Heart left ventricle (tissue), 16 donors: ENCODE data around the gene OR2AK2. TPM values are rescaled to one million over a fixed set of nuclear protein-coding genes. Genes with fewer than 3 reads are reported as not detected.

Experiments used
- ATAC-seq, 4 donors: fragments of 200-7000 bp; cut with Tn5 transposase; one replicate each; pipeline ENCODE4 v1.9.1; 2020 to 2022; ENCODE audit warnings: moderate library complexity in 4 of 4, mild to moderate bottlenecking in 3 of 4, moderate number of reproducible peaks in 1 of 4
- DNase-seq, 5 donors: peaks; one replicate each; pipeline ENCODE4 v3.0.0-alpha.2; 2020
- H3K27ac ChIP-seq, 12 donors: fragments of 200-600 bp; sonication (generic) in 4 of 12; one replicate each; pipeline versions ENCODE4 v1.5.0 to v1.8.0; 2016 to 2022; ENCODE audit warnings: mild to moderate bottlenecking in 2 of 12
- H3K27me3 ChIP-seq, 9 donors: fragments of 200-600 bp; sonication (generic) in 2 of 9; one replicate each; pipeline versions ENCODE4 v1.5.1 to v1.8.0; 2016 to 2022; ENCODE audit warnings: mild to moderate bottlenecking in 3 of 9
- H3K36me3 ChIP-seq, 9 donors: fragments of 200-600 bp; sonication (generic) in 2 of 9; one replicate each; pipeline versions ENCODE4 v1.5.0 to v1.8.0; 2018 to 2022; ENCODE audit warnings: mild to moderate bottlenecking in 2 of 9
- H3K4me1 ChIP-seq, 12 donors: fragments of 200-600 bp; sonication (generic) in 4 of 12; one replicate each; pipeline versions ENCODE4 v1.5.0 to v1.8.0; 2016 to 2022; ENCODE audit warnings: mild to moderate bottlenecking in 3 of 12
- H3K4me3 ChIP-seq, 12 donors: fragments of 200-600 bp; sonication (generic) in 4 of 12; one replicate each; pipeline versions ENCODE4 v1.5.0 to v1.8.0; 2017 to 2022; ENCODE audit warnings: mild to moderate bottlenecking in 9 of 12, moderate library complexity in 4 of 12
- H3K9me3 ChIP-seq, 12 donors: fragments of 200-600 bp; sonication (generic) in 4 of 12; one replicate each; pipeline versions ENCODE4 v1.5.0 to v1.8.0; 2016 to 2022; ENCODE audit warnings: mild to moderate bottlenecking in 1 of 12
- CTCF ChIP-seq, 12 donors: fragments of 200-600 bp; sonication (generic) in 4 of 12; IDR thresholded peaks; one replicate each; pipeline versions ENCODE4 v1.5.0 to v1.8.0; 2018 to 2022; ENCODE audit warnings: antibody characterized with exemption in 12 of 12, mild to moderate bottlenecking in 5 of 12
- POLR2A ChIP-seq, 2 donors: fragments of 450-650 bp; IDR thresholded peaks; one replicate each; pipeline ENCODE4 v1.6.1; 2017; ENCODE audit warnings: antibody characterized with exemption in 2 of 2, mild to moderate bottlenecking in 2 of 2, moderate library complexity in 2 of 2
- WGBS, 4 donors: extraction: QIAGEN DNeasy Blood & Tissue Kit in 2 of 4; methylation state at CpG; one replicate each; pipeline versions ENCODE4 v1.1.5 to v1.1.7; 2013 to 2018; 5-methylcytosine and 5-hydroxymethylcytosine counted together
- intact Hi-C, 10 donors: fragments of 100-400 bp; cut with DNase I; formaldehyde crosslinking; loops; one replicate each; pipeline versions ENCODE4 v1.11.1 to v1.14.2; 2022
- polyA plus RNA-seq, 2 donors: library from polyadenylated mRNA; stranded (reverse); fragments of 200-250 nt; gene quantifications; one replicate each; pipeline ENCODE4 v1.2.3, GENCODE V29; 2013
- total RNA-seq, 9 donors: library from RNA; depleted of rRNA in 2 of 9; stranded (reverse); fragments of >200 nt in 2 of 9; fragmentation: NEBNext Ultra II Directional in 3 of 9; extraction: Animal tissue kit (Norgen Biotek cat#: 25700) in 3 of 9; gene quantifications; one replicate each; pipeline versions ENCODE4 v1.1.0 to v1.2.4, GENCODE V29; 2016 to 2023
- donor health status: ischemic (EF 13 %, LVEDD 7.1; RV severe dilation, severe dysfunction).
- donor health status: healthy with polysubstance abuse.
- donor health status: DM: no; HTN: yes; CAD: no.
- donor health status: DM: no; HTN: no; CAD: no.
- donor health status: ischemic (EF 25% LVEDD 6.9; RV normal size, moderate dysfunction).
- donor health status: ischemic (EF 25% LVEDD 5.7; RV mildly dilated, moderate dysfunction).
- donor health status: healthy.
- donor health status: DM: yes; HTN: yes; CAD: no.
- donor health status: ischemic (EF 35%, LVEDD 5.7; RV mildly dilated, moderate dysfunction).
- donor health status: nonischemic (EF 11% LVEDD 7.7; RV severe dilation, severe dysfunction).
- donor health status: DM: yes; HTN: yes; CAD: no.
- donor health status: PGD.
- donor health status: ischemic (EF 29% LVEDD 5.4; RV normal size, mild dysfunction).
- donor health status: nonischemic (EF 23%, LVEDD 6.1; RV moderate dilation, normal function).

The OR2AK2 gene
- total and polyA plus RNA-seq, 11 donors, result 0.25 TPM; not detected in 10

GRCh38 chr1:248000169-248000568 lies 35.1 kb downstream of the OR2AK2 start:
- TF ChIP-seq POLR2A (IDR thresholded peaks at IDR 0.05) (no peak), CTCF (IDR thresholded peaks at IDR 0.05) (no peak)
- no peaks in the 10 kb centered on the region for H3K36me3 ChIP-seq
- H3K27me3 ChIP-seq, result no peaks in the 10 kb centered on the region
- no peak overlapping the region for H3K27ac ChIP-seq
- H3K4me3 ChIP-seq, result no peak overlapping the region
- no peaks in the 10 kb centered on the region for H3K4me1 ChIP-seq
- no peak for DNase-seq
- H3K9me3 ChIP-seq, result peaks cover 0 to under 1% (median 0%) of the 10 kb centered on the region in 12 donors
- 75 to 90% (median 81%) methylated on average over 1 of the region's 1 CpG for WGBS, 4 donors
- ATAC-seq, result no peak
- intact Hi-C loops, result no loop called here

GRCh38 chr1:248007778-248008177 lies 42.7 kb downstream of the OR2AK2 start:
- H3K4me1 ChIP-seq, result no peaks in the 10 kb centered on the region
- no peaks in the 10 kb centered on the region for H3K36me3 ChIP-seq
- H3K4me3 ChIP-seq, result no peak overlapping the region
- TF ChIP-seq CTCF (IDR thresholded peaks at IDR 0.05), result no peak
- no peak for TF ChIP-seq POLR2A (IDR thresholded peaks at IDR 0.05)
- ATAC-seq (no peak), DNase-seq (no peak)
- H3K9me3 ChIP-seq, result peaks cover 0 to 41% (median 17%) of the 10 kb centered on the region in 12 donors
- no peaks in the 10 kb centered on the region for H3K27me3 ChIP-seq
- intact Hi-C loops, result no loop called here
- WGBS, 4 donors, result 33 to 48% (median 35%) methylated on average over 1 of the region's 1 CpG
- no peak overlapping the region for H3K27ac ChIP-seq

- TF ChIP-seq POLR2A (IDR thresholded peaks at IDR 0.05), result no peak
- TF ChIP-seq CTCF (IDR thresholded peaks at IDR 0.05), result no peak
- Histone ChIP-seq H3K36me3 (no peaks in the 10 kb centered on the region), H3K27me3 (no peaks in the 10 kb centered on the region), H3K4me1 (no peaks in the 10 kb centered on the region), H3K4me3 (no peak overlapping the region), H3K9me3 (peaks cover 0 to 41% (median 17%) of the 10 kb centered on the region in 12 donors), H3K27ac (no peak overlapping the region)
- intact Hi-C loops, result no loop called here
- DNase-seq, result no peak
- 71 to 83% (median 78%) methylated on average over 3 of the region's 3 CpGs for WGBS, 4 donors
- ATAC-seq, result no peak
Observed at GRCh38 chr1:248009681-248010080, 44.6 kb downstream of the OR2AK2 start.

GRCh38 chr1:248013229-248013710 lies 48.2 kb downstream of the OR2AK2 start, which contains the start of gene OR2L5:
Gene OR2L5 (plus strand): TSS chr1:248013660. CDS start chr1:248021948, 8,288 bp downstream.
- Histone ChIP-seq H3K9me3 (peaks cover 0 to 34% (median 17%) of the 10 kb centered on the region in 12 donors), H3K27me3 (no peaks in the 10 kb centered on the region), H3K27ac (no peak within 1 kb of the TSS), H3K4me1 (no peaks in the 10 kb centered on the region), H3K36me3 (no peaks in the 10 kb centered on the region), H3K4me3 (no peak within 1 kb of the TSS)
- intact Hi-C loops, result no loop called here
- ATAC-seq (no peak), DNase-seq (no peak)
- TF ChIP-seq CTCF (IDR thresholded peaks at IDR 0.05) (no peak), POLR2A (IDR thresholded peaks at IDR 0.05) (no peak)
- WGBS, 4 donors, result 80 to 94% (median 87%) methylated on average over 2 of the region's 2 CpGs
